SK-N-SH treated with all-trans-retinoic acid at 6 μM for 48 hours (cell line): ENCODE measurements around the gene SULT2B1.

Experiments
- ISL1 ChIP-seq: fragments of 250-450 bp; sonication (Bioruptor Pico); IDR thresholded peaks from 2 replicates; pipeline ENCODE4 v2.1.2; 2022; ENCODE audit warnings: mild to moderate bottlenecking, moderate library complexity
- TF ChIP-seq, protein P1 (sequence below): fragments of 250-450 bp; sonication (Bioruptor Pico); IDR thresholded peaks from 2 replicates; pipeline ENCODE4 v1.5.1; 2020; ENCODE audit warnings: low read depth, mild to moderate bottlenecking, moderate library complexity

DNA sequence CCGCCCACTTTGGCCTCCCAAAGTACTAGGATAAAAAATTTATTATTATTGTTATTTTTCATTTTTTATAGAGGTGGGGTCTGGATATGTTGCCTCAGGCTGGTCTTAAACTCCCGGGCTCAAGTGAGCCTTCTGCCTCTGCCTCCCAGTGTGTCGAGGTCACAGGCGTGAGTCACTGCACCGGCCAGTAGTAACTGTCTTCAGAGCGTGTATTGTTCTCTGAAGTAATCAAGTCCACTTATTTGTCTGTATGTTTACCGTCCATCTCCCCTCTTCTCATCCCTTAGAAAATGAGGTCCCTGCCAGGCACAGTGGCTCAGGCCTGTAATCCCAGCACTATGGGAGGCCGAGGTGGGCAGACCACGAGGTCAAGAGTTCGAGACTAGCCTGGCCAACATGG, 18.2 kb upstream of the SULT2B1 start:
- TF ChIP-seq ISL1 (CRISPR knock-in tag): no peak
- TF ChIP-seq, protein P1, sequence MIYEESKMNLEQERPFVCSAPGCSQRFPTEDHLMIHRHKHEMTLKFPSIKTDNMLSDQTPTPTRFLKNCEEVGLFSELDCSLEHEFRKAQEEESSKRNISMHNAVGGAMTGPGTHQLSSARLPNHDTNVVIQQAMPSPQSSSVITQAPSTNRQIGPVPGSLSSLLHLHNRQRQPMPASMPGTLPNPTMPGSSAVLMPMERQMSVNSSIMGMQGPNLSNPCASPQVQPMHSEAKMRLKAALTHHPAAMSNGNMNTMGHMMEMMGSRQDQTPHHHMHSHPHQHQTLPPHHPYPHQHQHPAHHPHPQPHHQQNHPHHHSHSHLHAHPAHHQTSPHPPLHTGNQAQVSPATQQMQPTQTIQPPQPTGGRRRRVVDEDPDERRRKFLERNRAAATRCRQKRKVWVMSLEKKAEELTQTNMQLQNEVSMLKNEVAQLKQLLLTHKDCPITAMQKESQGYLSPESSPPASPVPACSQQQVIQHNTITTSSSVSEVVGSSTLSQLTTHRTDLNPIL: no peak
